Nephron (organoid): ENCODE measurements around the gene KIAA2012.

Experiments used
- H3K27ac Mint-ChIP-seq, 3 experiments: 2 replicates each; pipeline ENCODE4 v1.8.0; 2020; ENCODE audit warnings: mixed read lengths in 3 of 3, mild to moderate bottlenecking in 2 of 3, moderate library complexity in 1 of 3
- H3K27me3 Mint-ChIP-seq: 2 replicates; pipeline ENCODE4 v1.8.0; 2021; ENCODE audit warnings: low read depth, mild to moderate bottlenecking, moderate library complexity, mixed read lengths
- H3K36me3 Mint-ChIP-seq: 2 replicates; pipeline ENCODE4 v1.8.0; 2020; ENCODE audit warnings: low read depth, mixed read lengths
- H3K4me1 Mint-ChIP-seq: 2 replicates; pipeline ENCODE4 v1.8.0; 2020; ENCODE audit warnings: mixed read lengths
- H3K4me3 Mint-ChIP-seq, 3 experiments: 2 replicates each; pipeline ENCODE4 v1.8.0; 2020; ENCODE audit warnings: mild to moderate bottlenecking in 3 of 3, mixed read lengths in 3 of 3, moderate library complexity in 2 of 3
- H3K9me3 Mint-ChIP-seq: 2 replicates; pipeline ENCODE4 v1.8.0; 2020; ENCODE audit warnings: mixed read lengths
- TF ChIP-seq, protein P1 (sequence below), 3 experiments: fragments of 200-600 bp; sonication (generic); IDR thresholded peaks; one replicate each; pipeline ENCODE4 v1.5.0; 2021; ENCODE audit warnings: antibody characterized with exemption in 3 of 3; ENCODE audit not compliant: unreplicated experiment in 3 of 3

The KIAA2012 gene

DNA sequence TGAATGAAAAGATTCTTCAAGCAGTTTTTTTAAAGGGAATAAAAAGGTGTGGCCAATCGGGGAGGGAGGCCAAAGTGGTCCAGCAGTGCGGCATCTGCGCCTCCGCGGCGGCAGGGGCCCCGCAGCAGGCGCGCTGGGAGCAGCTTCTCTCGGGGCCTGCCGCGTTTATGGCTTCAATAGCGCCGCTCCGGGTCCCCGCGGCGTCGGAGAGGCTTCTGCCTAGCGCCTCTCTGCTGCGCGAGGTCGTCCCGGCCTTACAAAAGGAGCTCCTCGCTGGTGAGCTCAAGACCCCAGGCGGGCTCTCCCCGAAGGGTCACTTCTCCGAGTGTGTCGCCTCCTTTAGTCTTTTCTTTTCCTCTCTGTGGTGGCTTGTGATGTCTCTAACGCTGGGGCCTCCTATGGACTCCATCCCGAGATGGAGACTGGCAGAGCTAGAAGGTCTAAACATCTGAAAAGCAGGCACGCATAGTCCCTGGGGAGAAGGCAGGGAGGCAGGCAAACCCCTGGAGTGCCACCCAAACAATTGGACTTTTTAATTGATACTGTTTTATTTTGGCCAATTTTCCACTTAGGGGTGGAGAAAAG, 98.3 kb downstream of the KIAA2012 start:
- H3K27me3 Mint-ChIP-seq = peaks cover 12% of the 10 kb centered on the region
- peaks cover 3% of the 10 kb centered on the region for H3K9me3 Mint-ChIP-seq
- TF ChIP-seq, protein P1, sequence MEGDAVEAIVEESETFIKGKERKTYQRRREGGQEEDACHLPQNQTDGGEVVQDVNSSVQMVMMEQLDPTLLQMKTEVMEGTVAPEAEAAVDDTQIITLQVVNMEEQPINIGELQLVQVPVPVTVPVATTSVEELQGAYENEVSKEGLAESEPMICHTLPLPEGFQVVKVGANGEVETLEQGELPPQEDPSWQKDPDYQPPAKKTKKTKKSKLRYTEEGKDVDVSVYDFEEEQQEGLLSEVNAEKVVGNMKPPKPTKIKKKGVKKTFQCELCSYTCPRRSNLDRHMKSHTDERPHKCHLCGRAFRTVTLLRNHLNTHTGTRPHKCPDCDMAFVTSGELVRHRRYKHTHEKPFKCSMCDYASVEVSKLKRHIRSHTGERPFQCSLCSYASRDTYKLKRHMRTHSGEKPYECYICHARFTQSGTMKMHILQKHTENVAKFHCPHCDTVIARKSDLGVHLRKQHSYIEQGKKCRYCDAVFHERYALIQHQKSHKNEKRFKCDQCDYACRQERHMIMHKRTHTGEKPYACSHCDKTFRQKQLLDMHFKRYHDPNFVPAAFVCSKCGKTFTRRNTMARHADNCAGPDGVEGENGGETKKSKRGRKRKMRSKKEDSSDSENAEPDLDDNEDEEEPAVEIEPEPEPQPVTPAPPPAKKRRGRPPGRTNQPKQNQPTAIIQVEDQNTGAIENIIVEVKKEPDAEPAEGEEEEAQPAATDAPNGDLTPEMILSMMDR (IDR thresholded peaks at IDR 0.05; ENCODE audit: unreplicated experiment in 3 of 3) = no peak
- H3K36me3 Mint-ChIP-seq = peaks cover 3% of the 10 kb centered on the region
- peaks cover 25% of the 10 kb centered on the region for H3K4me1 Mint-ChIP-seq
- peak overlapping the region; percentile 24 to 57 (median 35) for H3K4me3 Mint-ChIP-seq
- peak overlapping the region in 2 of 3 experiments; percentile 19 to 66 for H3K27ac Mint-ChIP-seq

DNA sequence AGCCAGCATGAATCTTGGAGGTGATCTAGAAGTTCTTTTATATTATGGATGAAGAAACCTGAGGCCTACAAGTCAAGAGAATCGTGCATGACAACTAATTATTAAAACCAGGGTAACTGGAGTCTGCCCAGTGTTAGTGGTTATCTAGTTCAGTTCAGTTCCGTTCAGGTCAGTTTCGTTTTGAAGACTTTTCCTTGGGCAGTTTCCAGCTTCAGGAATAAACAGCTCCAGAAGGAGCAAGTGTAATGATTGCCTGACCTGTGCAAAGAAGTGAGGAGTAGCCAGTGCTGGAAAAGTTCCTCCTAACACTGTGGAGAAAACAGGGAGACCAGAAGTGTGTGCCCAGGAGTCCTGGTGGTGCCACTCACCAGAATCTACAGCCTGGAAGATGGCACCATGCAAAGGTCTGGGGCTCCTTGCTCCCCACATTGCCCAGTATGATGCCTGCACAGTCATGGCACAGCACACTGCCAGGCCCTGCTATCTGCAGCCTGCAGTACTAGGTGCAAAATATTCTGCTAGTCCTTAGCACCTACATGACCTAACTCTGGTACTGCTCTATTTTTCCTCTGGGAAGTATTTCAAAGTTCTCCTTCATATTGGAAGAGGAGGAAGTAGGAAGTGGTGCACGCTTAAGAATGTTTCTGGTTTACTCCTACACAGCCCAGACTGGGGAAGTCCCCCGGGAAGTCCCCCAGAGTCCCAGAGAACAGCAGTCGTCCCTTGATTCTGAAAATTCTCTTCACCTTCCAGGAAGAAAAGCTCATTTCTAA, 99.6 kb downstream of the KIAA2012 start:
- Mint-ChIP-seq H3K27ac (peak overlapping the region in 2 of 3 experiments; percentile 30 to 47), H3K27me3 (peaks cover 12% of the 10 kb centered on the region), H3K36me3 (peaks cover 3% of the 10 kb centered on the region), H3K4me1 (peaks cover 25% of the 10 kb centered on the region), H3K9me3 (peaks cover 6% of the 10 kb centered on the region), H3K4me3 (no peak overlapping the region)
- TF ChIP-seq, protein P1 (IDR thresholded peaks at IDR 0.05; ENCODE audit: unreplicated experiment in 3 of 3) = no peak

DNA sequence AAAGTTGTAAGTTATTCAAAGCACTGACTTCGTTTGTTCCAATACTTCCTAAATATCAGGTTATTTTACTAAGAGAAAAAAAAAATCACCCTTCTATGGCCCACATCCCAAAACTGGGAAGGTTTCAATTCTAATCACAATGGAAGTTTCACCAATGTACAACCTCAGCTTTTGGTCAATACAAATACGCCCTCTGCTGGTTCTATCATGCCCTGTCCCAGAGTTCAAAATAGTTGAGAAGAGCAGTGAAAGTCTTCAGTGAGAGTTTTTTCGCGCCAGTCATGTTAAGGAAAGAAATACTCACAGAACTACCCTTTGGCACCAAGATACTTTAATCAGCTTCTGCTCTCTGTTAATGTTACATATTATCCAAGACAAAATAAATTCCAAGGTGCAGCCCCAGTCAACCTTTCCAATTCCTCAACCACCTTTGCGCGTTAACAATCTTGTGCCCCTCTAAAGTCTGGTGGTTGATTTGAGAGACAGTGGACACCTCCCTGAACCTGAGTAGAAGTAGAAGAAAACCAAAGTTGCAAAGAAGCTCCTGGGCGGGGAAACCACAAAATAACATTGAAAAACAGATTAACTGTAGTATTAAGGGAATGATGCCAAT, 105.4 kb downstream of the KIAA2012 start:
- no peak overlapping the region for H3K27ac Mint-ChIP-seq
- TF ChIP-seq, protein P1 (IDR thresholded peaks at IDR 0.05; ENCODE audit: unreplicated experiment in 3 of 3) = peak; percentile 77 to 85 (median 84)
- peaks cover 3% of the 10 kb centered on the region for H3K36me3 Mint-ChIP-seq
- H3K4me1 Mint-ChIP-seq = peaks cover 5% of the 10 kb centered on the region
- no peak overlapping the region for H3K4me3 Mint-ChIP-seq
- no peaks in the 10 kb centered on the region for H3K27me3 Mint-ChIP-seq
- peaks cover 6% of the 10 kb centered on the region for H3K9me3 Mint-ChIP-seq

DNA sequence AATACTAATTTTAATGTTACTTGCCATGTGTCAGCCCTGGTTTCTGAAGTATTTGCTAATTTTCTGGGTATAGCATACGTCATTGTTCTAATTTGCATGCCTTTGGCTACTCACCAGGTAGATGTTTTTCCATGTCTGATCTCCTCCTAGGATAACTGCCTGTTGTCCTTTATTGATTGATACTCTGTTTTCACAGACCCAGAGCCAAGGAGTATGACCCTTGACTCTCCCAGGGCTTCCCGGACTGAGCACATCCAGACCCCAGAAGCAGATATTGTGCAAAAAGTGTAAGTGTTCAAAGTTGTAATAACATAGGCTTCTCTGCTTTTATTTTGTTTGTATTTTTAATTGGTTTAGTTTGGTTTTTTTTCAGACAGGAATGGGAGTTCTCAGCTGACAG, 111.5 kb downstream of the KIAA2012 start:
- Mint-ChIP-seq H3K27me3 (no peaks in the 10 kb centered on the region), H3K4me3 (no peak overlapping the region), H3K4me1 (peaks cover 8% of the 10 kb centered on the region), H3K9me3 (no peaks in the 10 kb centered on the region), H3K36me3 (no peaks in the 10 kb centered on the region), H3K27ac (peak overlapping the region in 1 of 3 experiments; percentile 21)
- TF ChIP-seq, protein P1 (IDR thresholded peaks at IDR 0.05; ENCODE audit: unreplicated experiment in 3 of 3) = no peak

DNA sequence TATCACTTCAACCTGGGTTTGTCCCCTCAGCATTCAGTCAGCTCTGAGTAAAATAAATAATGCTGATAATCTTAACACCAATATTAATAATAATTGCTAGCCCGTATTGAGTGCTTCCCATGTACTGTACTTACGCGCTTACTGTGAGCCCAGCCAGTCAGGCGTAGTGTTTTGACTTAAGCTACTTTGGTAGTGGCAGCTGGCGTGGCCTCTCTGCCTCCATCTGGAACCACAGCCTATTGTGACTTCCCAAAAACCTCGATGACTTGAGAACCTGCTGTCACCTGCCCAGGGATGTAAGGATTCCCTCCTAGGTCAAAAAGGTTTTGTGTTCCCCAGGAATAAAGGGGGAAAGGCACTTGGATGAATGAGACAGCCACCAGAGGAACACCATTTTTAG, 112.1 kb downstream of the KIAA2012 start:
- no peaks in the 10 kb centered on the region for H3K36me3 Mint-ChIP-seq
- no peaks in the 10 kb centered on the region for H3K27me3 Mint-ChIP-seq
- H3K4me3 Mint-ChIP-seq = no peak overlapping the region
- peak overlapping the region in 1 of 3 experiments; percentile 23 for H3K27ac Mint-ChIP-seq
- peaks cover 8% of the 10 kb centered on the region for H3K4me1 Mint-ChIP-seq
- TF ChIP-seq, protein P1 (IDR thresholded peaks at IDR 0.05; ENCODE audit: unreplicated experiment in 3 of 3) = no peak
- H3K9me3 Mint-ChIP-seq = no peaks in the 10 kb centered on the region
